Stomach (tissue), 4 donors: Measurements from ENCODE around the gene DENND5A.
"Not testable (repeated sequence)": the region's sequence is repeated elsewhere in the genome, so short reads cannot be mapped to it uniquely, and the experiment has no call there.

Experiments
- CTCF ChIP-seq, 7 experiments: fragments of 450-650 bp in 4 of 7; fragments of 200-600 bp in 3 of 7; sonication (generic) in 3 of 7; IDR thresholded peaks; one replicate each; pipeline ENCODE4 v1.5.1; 2016 to 2019; ENCODE audit warnings: antibody characterized with exemption in 7 of 7, control low read depth in 2 of 7, mild to moderate bottlenecking in 1 of 7
- POLR2A ChIP-seq, 4 donors: fragments of 450-650 bp; IDR thresholded peaks; one replicate each; pipeline ENCODE4 v1.6.1; 2016; ENCODE audit warnings: antibody characterized with exemption in 4 of 4, control low read depth in 2 of 4, mild to moderate bottlenecking in 1 of 4, moderate library complexity in 1 of 4

DNA sequence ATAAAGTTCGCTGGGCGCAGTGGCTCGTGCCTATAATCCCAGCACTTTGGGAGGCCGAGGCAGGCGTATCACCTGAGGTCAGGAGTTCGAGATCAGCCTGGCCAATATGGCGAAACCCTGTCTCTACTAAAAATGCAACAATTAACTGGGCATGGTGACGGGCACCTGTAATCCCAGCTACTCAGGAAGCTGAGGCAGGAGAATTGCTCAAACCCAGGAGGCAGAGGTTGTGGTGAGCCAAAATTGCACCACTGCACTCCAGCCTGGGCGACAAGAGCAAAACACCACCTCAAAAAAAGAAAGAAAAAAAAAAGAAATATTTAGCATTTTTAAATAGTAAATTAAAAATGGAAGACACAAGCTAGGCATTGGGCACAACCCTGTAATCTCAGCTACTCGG is 28.9 kb downstream of the DENND5A start:
- TF ChIP-seq CTCF, POLR2A (IDR thresholded peaks at IDR 0.05): not testable (repeated sequence)
